ENCODE measurements around the gene FNTB. TPM values are rescaled to one million over a fixed set of nuclear protein-coding genes. Genes with fewer than 3 reads are reported as not detected.

Gene FNTB
- total RNA-seq, 1 experiment from 2014 or later = 20.7 TPM

GRCh38 chr14:64974563-64974962 lies 12.1 kb upstream of the FNTB start:
- Histone ChIP-seq H2BK5ac (ENCODE audit: insufficient read length, low read length) (no peak overlapping the region), H4K20me1 (ENCODE audit: control insufficient read depth, insufficient read depth, insufficient read length) (no peaks in the 10 kb centered on the region), H2BK12ac (ENCODE audit: insufficient read length, low read depth, low read length) (no peak overlapping the region), H3K4me2 (ENCODE audit: insufficient read depth, insufficient read length, low read length) (peak overlapping the region; percentile 8), H3K27me3 (ENCODE audit: insufficient read depth, low read length) (no peaks in the 10 kb centered on the region), H4K5ac (ENCODE audit: insufficient read length, low read depth, low read length) (no peak overlapping the region), H3K4me1 (ENCODE audit: insufficient read depth, low read length) (peaks cover 19% of the 10 kb centered on the region; the same call in 1 of the 2 replicates), H2BK20ac (ENCODE audit: low read depth, low read length, poor library complexity, severe bottlenecking) (no peak overlapping the region), H3T11ph (ENCODE audit: low read length) (no peak overlapping the region), H2BK120ac (ENCODE audit: low read depth, low read length, poor library complexity, severe bottlenecking) (no peak overlapping the region), H4K91ac (ENCODE audit: insufficient read length, low read depth, low read length) (no peak overlapping the region), H3K27ac (ENCODE audit: insufficient read length, low read depth, low read length) (peak overlapping the region; percentile 86), H2AK5ac (ENCODE audit: insufficient read length, low read length) (no peak overlapping the region), H3K79me1 (ENCODE audit: insufficient read depth, low read depth, low read length, poor library complexity, severe bottlenecking) (no peaks in the 10 kb centered on the region), H3K56ac (ENCODE audit: insufficient read length, low read depth, low read length) (no peak overlapping the region), H4K8ac (replicated peaks; ENCODE audit: insufficient read length, low read depth, low read length) (no peak overlapping the region), H3K79me2 (ENCODE audit: insufficient read depth, low read length) (no peaks in the 10 kb centered on the region; the same call in 1 of the 2 replicates), H3K9me3 (ENCODE audit: control insufficient read depth, low read depth, low read length) (no peaks in the 10 kb centered on the region), H3K23me2 (ENCODE audit: insufficient read length, low read depth, low read length, poor library complexity, severe bottlenecking) (no peaks in the 10 kb centered on the region), H2BK15ac (ENCODE audit: low read depth, low read length) (no peak overlapping the region), H3K4ac (ENCODE audit: low read depth, low read length) (no peak overlapping the region), H3K18ac (ENCODE audit: insufficient read length, low read depth, low read length) (no peak overlapping the region), H3K14ac (ENCODE audit: insufficient read depth, low read length) (no peak overlapping the region), H2AFZ (ENCODE audit: low read length) (no peak overlapping the region), H3K9ac (ENCODE audit: extremely low read depth, insufficient read length, low read length) (no peak overlapping the region), H3K23ac (ENCODE audit: insufficient read length, low read depth, low read length) (no peak overlapping the region)
- Mint-ChIP-seq H3K27me3 (ENCODE audit: low read depth) (peaks cover 32% of the 10 kb centered on the region), H3K4me1 (peaks cover 47 to 59% of the 10 kb centered on the region in 2 experiments), H3K36me3 (ENCODE audit: insufficient read depth in 1 of 3, low read depth in 3 of 3) (0 out of 7 replicates have a peak, but pooled peaks cover 0 to 2% (median 0%) of the 10 kb centered on the region in 3 experiments), H3K4me3 (peak overlapping the region; percentile 28 to 33; a peak in 3 of 5 replicates), H3K9me3 (no peaks in the 10 kb centered on the region), H3K27ac (peak overlapping the region; percentile 79 to 93 (median 91); a peak in 6 of 7 replicates)
- DNase-seq = peak; percentile 79
- TF ChIP-seq CTCF (conservative IDR thresholded peaks at IDR 0.05) = no peak
- WGBS (ENCODE audit: extremely low coverage, insufficient read length, low lambda C conversion rate) = no CpG with 5 or more reads among the region's 8 CpGs

All from H9 (cell line).